Muscle of back (tissue), 11 donors: Measurements from ENCODE around the gene BCAR1. TPM values are rescaled to one million over a fixed set of nuclear protein-coding genes. Genes with fewer than 3 reads are reported as not detected.
"Not testable (repeated sequence)": the region's sequence is repeated elsewhere in the genome, so short reads cannot be mapped to it uniquely, and the experiment has no call there.

Experiments used
- DNase-seq, 3 donors: peaks; one replicate each; pipeline versions ENCODE4 v3.0.0 to v3.0.0-alpha.2; 2013
- polyA plus RNA-seq, 10 donors: library from polyadenylated mRNA; unstranded; fragments of 120-200 nt; gene quantifications; one replicate each; pipeline ENCODE4 v1.2.1, GENCODE V29; 2013; ENCODE audit not compliant: insufficient read length in 10 of 10

Gene BCAR1
- polyA plus RNA-seq, 10 donors = 37.2 to 55.5 (median 44.1) TPM

DNA sequence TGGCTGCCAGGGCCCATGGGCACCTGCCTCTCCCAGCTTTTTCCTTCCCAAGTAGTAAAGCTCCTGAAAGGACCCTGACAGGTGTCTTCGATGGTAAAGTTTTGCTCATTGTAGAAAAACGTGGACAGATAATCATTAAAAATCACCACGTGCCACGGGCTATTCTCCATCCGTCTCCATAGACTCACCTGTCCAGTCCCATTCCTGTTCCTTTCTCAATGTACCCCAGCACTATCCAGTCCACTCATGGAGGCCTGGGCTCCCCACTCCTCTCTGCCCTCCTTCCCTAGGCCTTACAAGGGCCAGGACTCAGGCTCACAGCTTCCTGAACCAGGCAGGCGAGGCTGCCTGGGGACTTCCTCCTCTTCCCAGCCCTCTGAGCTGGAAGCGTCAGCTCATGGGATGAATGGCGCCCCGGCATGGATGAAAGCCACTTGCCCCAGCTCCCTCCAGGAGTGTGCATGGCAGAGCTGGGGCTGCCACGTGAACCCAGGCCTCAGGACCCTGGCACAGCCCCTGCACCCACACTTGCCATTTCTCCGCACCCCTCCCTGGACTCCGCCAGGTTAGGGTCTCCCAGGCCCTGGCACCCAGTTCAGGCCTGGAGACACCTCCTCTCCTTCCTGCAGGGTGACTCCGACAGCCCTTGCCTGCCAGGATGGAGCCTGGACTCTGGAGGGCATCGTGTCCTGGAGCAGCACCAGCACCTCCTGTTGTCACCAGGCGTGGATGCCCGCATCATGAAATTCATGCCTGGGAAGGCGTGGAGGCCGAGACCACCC, 23.9 kb downstream of the BCAR1 start:
- peak in 1 of 3 donors; percentile 19 for DNase-seq

DNA sequence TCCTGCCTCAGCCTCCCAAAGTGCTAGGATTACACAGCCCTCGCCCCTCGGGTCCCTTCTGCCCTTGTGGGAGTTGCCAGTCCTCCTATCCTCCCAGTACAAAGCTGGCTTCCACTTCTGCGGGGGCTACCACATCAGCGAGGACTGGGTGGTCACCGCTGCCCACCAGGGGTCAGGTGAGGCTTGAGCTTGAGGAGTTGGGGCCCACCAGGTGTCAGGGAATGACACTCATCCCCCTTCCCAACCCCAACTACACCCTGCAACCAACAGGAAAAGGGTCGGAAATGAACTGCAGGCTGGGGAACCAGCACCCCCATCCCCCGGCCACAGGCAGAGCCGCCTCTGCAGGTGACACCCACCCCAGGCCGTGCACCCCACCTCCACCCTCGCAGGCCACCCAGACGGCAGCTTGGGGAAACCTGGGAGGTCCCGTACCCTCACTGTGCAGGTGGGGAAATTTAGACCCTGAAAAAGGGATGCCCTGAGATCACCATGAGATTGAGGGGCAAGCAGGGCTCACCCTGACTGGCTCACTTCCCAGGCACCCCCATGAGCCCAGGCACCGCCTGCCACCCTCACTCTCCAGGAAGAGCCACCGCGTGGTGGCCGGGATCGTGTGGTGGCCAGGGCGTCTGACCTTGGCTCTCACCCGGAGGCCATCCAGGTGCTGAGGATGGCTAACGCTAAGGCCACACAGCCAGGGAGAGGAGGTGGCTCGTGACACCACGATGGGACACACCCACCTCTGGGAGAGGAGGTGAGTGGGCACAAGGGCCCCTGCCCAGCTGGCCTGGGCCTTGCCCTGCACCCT, 24.7 kb downstream of the BCAR1 start:
- peak in 1 of 3 donors; percentile 13 for DNase-seq

DNA sequence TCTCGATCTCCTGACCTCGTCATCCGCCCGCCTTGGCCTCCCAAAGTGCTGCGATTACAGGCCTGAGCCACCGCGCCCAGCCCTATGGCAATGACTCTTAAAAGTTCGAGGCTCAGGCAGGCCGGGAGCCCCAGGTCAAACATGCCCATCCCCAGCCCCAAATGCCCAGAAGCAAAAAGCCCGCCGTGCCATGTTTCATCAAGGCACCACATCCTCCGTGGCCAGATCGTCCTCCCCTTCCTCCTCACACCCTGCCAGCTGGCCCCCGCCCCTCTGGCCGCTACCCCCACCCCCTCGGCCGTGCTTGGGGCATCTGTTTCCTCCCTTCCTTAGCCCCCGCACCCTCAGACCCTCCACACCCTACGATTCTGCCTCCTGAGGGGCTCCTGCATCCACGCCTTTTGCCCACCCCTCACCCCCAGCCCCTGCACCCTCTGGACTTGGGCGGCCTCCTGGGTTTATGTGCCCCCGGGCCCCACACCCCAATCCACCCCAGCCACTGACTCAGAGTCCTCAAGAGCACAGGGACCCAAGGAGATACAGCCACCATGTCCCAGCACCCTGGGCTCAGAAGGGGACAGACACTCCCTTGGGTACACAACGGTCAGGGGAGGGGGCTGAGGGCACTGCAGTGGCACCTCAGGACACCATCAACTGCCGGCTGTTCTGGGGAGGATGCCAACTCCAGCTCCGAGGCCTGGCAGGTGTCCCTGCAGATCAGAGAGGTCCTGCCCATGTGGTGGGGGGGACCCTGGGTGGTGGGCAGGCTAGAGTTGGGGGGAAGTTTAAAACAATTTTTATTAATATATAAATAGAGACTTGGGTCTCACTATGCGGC, 25.5 kb downstream of the BCAR1 start:
- no peak for DNase-seq

DNA sequence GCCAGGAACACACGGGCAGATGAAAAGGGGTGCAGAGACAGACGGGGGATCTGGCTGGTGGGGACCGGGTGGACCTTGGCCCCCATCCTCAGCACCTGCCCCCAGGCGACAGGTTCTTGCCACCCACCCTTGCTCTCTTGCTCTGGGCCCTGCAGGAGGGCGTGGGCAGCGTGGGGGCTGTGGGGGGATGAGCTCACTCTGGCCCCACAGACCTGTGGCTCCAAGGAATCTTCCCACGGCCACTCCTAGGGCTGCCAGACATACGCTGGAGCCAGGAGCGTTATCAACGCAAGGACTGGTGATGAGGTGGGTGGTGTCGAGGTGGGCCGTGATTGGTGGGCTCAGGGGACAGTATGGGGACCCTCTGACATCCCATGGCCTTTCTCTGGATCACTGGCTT, 26.3 kb downstream of the BCAR1 start:
- DNase-seq = peak in 1 of 3 donors; percentile 24

DNA sequence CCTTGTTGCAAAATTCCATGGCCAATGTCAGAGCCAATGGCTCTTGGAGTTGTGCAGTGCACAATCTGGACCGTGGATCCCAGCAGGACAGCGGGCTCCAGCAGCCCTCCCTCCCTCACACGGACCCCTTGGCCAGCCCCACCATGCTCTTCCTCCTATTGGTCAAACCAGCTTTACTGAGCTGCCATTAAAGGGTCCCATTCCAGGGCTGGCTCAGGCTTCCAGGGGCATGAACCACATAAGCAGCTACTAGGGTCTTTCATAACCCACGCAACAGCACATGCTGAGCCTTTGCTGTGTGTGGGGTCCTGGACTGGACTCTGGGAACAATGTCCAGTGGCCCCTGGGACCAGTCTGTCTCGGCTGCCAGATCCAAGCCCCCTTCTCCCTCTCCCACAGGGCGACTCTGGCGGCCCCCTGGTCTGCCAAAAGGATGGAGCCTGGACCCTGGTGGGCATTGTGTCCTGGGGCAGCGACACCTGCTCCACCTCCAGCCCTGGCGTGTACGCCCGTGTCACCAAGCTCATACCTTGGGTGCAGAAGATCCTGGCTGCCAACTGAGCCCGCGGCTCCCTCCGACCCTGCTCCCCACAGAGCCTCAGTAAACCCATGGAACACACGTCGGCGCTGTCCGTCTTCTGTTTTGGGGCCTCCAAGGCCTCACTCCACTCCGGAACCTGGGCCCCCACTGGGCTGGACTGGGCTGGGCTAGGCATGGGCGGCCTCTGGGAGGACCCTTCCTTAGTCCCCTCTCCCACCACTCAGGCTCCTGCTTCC, 26.9 kb downstream of the BCAR1 start:
- DNase-seq = peak in 1 of 3 donors; percentile 24

DNA sequence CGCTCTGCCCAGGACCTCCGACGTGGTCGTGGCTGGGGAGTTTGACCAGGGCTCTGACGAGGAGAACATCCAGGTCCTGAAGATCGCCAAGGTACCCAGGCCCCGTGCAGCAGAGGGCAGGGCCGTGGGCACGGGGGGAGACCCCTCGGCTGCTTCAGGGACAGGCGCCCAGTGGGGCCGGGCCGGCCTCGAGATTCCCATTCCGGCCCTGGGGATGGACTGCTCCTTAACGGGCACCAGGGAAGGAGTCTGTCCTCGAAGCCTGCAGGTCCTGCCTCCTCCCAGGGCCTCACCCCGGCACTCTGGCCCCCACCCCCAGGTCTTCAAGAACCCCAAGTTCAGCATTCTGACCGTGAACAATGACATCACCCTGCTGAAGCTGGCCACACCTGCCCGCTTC, 28.3 kb downstream of the BCAR1 start:
- DNase-seq = not testable (repeated sequence)

DNA sequence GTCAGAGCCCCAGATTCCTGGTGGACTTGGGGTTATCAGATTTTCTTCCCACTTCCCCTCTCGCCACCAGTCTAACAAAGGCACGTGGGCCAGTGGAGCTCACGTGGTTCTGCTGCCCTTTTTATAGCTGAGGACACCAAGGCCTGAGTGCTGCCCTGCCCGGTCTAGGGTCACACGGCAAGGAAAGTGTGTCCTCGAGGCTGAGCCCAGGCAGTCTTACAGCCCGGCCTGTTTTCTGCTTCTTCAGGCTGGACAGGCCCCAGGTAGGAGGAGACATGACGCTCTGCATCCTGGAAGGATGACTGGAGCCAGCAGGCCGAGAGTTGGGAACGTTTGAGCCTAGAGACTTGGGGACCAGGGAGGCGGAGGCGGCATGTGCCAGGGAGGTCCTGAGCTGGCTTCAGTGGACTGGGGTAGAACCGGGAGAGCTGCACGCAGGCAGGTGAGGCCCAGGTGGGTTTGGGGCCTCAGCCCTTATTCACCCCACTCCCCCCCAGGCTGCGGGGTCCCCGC, 29.1 kb downstream of the BCAR1 start:
- DNase-seq = peak; percentile 47 to 90 (median 79)

DNA sequence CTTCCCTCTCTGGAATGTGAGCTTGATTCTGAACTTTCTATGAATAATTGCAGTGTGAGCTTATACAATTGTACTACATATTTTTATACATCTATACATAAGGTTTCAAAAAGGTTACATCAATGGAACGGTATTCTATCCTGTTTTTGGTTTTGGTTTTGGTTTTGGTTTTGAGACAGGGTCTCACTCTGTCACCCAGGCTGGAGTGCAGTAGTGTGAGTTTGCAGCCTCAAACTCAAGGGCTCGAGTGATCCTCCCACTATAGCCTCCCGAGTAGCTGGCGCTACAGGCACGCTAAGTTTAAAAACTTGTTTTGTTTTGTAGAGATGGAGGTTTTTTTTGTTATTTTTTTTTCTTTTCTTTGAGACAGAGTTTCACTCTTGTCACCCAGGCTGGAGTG, 31.6 kb downstream of the BCAR1 start:
- DNase-seq = no peak

DNA sequence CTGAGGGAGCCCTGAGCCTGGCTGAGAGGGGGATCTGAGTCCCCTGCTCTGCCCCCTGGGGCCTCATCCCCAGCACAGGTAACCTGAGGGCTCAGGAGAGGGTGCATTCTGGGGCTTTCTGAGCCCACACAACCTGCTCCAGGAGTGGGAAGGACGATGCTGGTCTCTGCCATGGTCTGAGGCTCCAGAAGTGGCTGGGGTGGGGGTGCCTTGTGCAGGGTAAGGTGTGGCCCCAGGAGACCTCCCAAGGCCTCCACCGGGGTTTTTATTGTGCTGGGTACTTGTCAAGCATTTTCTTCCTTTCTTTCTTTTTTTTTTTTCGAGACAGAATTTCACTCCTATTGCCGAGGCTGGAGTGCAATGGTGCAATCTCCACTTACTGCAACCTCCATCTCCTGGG, 32.3 kb downstream of the BCAR1 start:
- no peak for DNase-seq

DNA sequence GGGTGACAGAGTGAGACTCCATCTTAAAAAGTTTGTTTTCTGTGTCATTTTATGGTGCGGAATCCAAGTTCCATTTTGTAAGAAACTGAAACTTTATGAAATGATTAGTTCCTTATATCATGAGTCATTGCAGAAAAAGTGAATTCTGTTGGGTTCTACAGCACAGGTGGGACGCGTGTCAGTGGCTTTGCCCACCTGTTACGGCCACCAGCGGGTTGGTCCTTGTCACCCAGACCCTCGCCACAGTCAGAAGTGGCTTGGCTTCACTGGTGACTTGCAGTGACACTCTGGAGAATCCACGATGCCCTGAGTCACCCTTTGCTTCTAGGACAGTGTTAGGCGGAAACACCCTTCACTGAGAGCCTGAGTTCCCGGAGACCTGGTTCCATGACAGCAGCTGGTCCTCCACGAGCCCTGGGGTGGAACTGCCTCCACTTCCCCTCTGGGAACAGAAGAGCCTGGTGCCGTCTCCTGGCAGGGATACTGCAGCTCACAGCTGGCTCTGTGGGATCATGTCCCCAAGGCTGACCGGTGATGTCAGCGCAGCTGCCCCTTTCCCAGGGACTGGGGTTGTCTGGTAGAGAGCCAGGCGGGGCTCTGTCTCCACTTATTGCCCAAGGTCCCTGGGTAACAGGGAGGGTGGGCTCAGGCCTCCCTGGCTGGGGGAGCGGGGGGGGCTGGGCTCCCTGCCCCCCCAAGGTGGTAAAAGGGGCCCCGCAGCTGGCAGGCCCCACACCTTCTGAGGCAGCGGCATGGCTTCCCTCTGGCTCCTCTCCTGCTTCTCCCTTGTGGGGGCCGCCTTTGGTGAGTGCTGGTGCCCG, 33.0 kb downstream of the BCAR1 start, which contains the start of gene CTRB1:
Gene CTRB1, plus strand, starts transcription at position 733 of the 821 bp plus-strand sequence. Its CDS starts 20 bp downstream, at position 753.
- no peak for DNase-seq

DNA sequence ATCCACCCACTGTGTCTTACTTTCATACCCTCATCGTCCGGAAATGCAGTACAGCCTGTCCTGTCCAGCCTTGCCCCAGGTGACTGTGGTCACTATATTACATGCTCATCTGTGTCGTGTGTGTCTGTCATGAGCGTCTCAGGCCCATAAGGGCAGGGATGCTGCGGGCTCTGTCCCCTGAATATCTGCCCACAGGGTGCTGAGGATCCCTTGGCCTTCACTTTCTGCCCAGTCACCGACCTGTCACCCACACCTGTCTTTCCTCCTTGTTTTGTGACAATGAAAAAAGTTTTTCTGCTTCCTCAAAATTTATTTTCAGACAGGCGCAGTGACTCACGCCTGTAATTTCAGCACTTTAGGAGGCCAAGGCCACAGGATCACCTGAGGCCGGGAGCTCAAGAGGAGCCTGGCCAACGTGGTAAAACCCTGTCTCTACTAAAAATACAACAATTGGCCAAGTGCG, 34.0 kb downstream of the BCAR1 start:
- DNase-seq = no peak

DNA sequence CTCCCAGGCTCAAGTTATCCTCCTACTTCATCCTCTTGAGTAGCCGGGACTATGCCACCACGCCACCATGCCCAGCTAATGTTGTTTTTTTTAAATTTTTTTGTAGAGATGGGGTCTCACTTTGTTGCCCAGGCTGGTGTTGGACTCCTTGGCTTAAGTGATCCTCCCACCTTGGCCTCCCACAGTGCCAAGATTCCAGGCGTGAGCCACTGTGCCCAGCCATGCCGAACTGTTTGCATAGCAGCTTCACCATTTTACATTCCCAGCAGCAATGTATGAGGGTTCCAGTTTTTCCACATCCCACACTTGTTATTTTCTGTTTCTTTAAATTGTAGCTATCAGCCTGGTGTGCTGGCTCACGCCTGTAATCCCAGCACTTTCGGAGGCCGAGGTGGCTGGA, 34.8 kb downstream of the BCAR1 start:
- no peak for DNase-seq

DNA sequence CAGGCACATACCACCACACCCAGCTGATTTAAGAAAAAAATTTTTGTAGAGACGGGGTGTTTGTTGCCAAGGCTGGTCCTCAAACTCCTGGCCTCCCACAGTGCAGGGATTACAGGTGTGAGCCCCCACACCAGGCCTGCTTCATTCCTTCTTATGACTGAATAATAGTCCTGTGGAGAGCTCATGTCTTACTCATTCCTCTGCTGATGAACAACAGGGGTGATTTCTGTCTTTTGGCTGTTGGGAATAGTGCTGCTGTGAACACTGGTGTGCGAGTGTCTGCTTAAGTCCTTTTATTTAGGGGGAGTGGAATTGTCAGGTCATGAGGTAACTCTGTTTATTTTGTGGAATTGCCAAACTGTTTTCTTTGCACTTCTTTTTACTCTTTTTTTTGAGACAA, 35.3 kb downstream of the BCAR1 start:
- DNase-seq = no peak

DNA sequence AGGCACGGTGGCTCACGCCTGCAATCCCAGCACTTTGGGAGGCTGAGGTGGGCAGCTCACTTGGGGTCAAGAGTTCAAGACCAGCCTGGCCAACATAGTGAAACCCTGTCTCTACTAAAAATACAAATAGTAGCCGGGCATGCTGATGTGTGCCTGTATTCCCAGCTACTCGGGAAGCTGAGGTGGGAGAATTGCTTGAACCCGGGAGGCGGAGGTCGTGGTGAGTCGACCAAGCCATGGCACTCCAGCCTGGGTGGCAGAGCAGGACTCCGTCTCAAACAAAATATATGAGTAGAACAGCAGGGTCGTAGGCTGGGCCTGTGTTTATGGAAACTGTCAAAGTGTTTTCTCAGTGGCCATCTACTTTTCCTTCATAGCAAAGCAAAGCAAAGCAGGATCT, 40.1 kb downstream of the BCAR1 start:
- DNase-seq = not testable (repeated sequence)

DNA sequence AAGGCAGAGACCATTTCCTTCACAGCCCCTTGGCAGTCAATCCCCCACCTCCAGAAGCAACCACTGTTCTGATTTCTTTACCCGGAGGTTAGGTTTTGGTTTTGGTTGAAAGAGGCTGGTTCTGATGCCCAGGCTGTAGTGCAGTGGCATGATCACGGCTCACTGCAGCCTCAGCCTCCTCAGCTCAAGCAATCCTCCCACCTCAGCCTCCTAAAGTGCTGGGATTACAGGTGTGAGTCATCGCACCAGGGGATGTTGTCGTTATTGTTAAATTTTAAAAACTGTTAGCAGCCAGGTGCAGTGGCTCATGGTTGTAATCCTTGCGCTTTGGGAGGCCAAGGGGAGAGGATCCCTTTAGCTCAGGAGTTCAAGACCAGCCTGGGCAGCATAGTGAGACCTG, 41.5 kb downstream of the BCAR1 start:
- no peak for DNase-seq

DNA sequence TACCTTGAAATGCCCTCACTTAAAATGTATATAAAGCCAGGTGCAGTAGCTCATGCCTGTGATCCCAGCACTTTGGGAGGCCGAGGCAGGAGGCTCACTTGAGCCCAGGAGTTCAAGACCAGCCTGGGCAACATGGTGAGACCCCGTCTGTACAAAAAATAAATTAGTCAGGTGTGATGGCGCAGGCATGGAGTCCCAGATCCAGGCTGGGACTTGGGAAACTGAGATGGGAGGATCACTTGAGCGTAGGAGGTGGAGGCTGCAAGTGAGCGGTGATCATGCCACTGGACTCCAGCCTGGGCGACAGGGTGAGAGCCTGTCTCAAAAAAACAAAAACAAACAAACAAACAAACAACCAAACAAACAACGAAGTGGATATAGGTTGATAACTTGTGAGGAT, 41.9 kb downstream of the BCAR1 start:
- DNase-seq = not testable (repeated sequence)

DNA sequence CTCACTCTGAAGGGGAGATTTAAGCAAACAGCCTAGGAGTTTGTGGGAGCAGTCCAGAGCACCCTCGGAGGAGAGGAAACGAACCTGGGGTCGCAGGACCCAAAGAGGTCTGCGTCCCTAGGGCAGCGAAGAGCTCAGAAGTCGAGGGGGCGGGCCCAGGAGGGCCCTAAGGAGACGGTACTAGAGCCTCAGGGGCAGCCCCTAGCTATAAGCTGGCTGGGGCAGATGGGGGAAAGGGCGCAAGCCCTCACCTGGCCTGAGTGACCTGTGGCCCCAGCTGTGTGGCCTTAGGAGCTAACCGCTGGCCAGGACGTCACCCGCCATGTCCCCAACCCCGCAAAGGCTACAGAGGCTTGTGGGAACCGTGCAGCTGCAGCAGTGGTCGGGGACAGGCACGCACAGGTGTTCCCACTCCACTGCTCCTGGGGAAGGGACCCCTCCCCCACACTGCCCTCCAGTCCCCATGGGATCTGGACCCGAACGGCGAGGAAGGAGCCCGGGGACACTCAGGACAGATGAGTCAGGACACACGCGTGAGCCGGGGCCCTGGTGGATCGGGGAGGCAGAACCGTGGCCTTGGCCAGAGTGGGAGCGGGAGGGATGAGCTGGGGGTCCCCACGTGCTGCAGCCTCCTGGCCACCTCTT, 42.4 kb downstream of the BCAR1 start:
- DNase-seq = no peak

DNA sequence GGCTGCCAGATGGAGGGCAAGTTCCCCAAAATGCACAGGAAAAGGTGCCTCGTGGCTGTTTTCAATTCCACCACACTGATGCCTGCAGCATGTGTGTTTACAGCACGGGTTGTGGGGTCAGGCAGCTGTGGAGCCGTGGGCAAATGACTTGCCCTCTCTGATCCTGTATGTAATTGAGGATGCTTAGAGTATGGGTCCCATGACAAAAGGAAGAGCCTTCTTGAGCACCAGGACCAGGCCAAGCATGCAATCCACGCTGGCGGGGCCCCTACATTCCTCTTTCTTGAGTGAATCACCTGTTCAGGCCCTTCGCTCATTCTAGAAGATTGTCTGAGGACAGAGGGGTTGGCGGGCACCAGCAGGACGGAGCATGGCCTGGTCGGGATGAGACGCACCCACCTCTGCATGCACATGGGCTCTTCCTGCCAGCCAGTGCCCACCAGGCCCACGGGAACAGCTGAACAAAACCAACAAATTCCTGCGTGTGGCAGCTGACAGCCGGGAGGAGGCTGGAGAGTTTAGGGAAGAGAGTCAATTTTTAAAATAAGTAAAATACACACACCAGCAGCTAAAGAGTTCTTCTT, 43.1 kb downstream of the BCAR1 start:
- no peak for DNase-seq

DNA sequence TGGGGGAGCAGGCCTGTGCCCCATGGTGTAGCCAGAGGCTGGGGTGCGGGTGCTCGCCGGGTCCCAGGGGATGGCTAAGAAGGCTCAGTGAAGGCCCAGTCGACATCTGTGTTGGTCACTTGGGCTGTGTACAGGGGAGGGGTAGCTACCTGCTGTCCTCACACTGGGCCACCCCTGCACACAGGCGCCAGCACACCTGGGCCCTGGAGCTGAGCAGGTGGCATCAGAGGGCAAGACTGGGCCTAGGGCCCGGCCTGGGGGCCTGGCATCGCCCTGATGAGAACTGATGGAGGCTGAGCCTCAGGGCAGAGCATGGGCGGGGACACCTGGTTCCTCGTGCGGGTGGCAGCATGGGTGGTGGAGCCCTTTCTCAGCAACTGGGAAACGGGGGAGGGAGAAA, 43.6 kb downstream of the BCAR1 start:
- no peak for DNase-seq
